CD4-positive, CD25-positive, alpha-beta regulatory T cell (primary cell): Measurements from ENCODE around the gene TCP1. TPM values are rescaled to one million over a fixed set of nuclear protein-coding genes. Genes with fewer than 3 reads are reported as not detected.
"Not testable (repeated sequence)": the region's sequence is repeated elsewhere in the genome, so short reads cannot be mapped to it uniquely, and the experiment has no call there.

ENCODE experiments used
- ATAC-seq, 2 donors: fragments of 150-1000 bp; cut with Tn5 transposase; one replicate each; pipeline ENCODE4 v1.10.0; 2021; ENCODE audit warnings: low read depth in 2 of 2, moderate number of reproducible peaks in 2 of 2, moderate library complexity in 1 of 2
- DNase-seq, 3 donors: peaks; one replicate each; pipeline versions ENCODE4 v3.0.0 to v3.0.0-alpha.2; 2012 to 2022; ENCODE audit warnings: mixed read lengths in 1 of 3
- H3K27ac ChIP-seq: one replicate; pipeline ENCODE4 v1.7.0; 2013; ENCODE audit warnings: mild to moderate bottlenecking, low read length; ENCODE audit not compliant: insufficient read depth, poor library complexity, severe bottlenecking
- H3K27me3 ChIP-seq: one replicate; pipeline ENCODE4 v1.7.0; 2013; ENCODE audit warnings: low read length; ENCODE audit not compliant: control insufficient read depth, insufficient read depth
- H3K36me3 ChIP-seq: one replicate; pipeline ENCODE4 v1.7.0; 2013; ENCODE audit warnings: mild to moderate bottlenecking, low read length, moderate library complexity; ENCODE audit not compliant: control insufficient read depth, insufficient read depth
- H3K4me1 ChIP-seq: 2 replicates; pipeline ENCODE4 v1.7.0; 2013; ENCODE audit warnings: mild to moderate bottlenecking, low read length; ENCODE audit not compliant: insufficient read depth, control insufficient read depth, poor library complexity, severe bottlenecking
- H3K4me3 ChIP-seq: one replicate; pipeline ENCODE4 v1.7.0; 2013; ENCODE audit warnings: low read depth, mild to moderate bottlenecking, low read length, moderate library complexity
- H3K9me3 ChIP-seq, 2 experiments: 1 replicate in 1 of 2; 2 replicates in 1 of 2; pipeline ENCODE4 v1.7.0; 2013; ENCODE audit warnings: low read length in 2 of 2, mild to moderate bottlenecking in 1 of 2, moderate library complexity in 1 of 2; ENCODE audit not compliant: control insufficient read depth in 2 of 2
- H3K27ac Mint-ChIP-seq, 3 donors: one replicate each; pipeline ENCODE4 v1.8.0; 2020 to 2022; ENCODE audit warnings: mild to moderate bottlenecking in 3 of 3, mixed read lengths in 3 of 3, moderate library complexity in 2 of 3
- H3K27me3 Mint-ChIP-seq: one replicate; pipeline ENCODE4 v1.8.0; 2022; ENCODE audit warnings: mild to moderate bottlenecking, mixed read lengths
- H3K36me3 Mint-ChIP-seq: one replicate; pipeline ENCODE4 v1.8.0; 2020; ENCODE audit warnings: mixed read lengths
- H3K4me1 Mint-ChIP-seq, 4 donors: one replicate each; pipeline ENCODE4 v1.8.0; 2020 to 2022; ENCODE audit warnings: mixed read lengths in 4 of 4, mild to moderate bottlenecking in 1 of 4
- H3K4me3 Mint-ChIP-seq, 4 donors: one replicate each; pipeline ENCODE4 v1.8.0; 2020 to 2022; ENCODE audit warnings: mild to moderate bottlenecking in 4 of 4, mixed read lengths in 4 of 4, moderate library complexity in 3 of 4
- H3K9me3 Mint-ChIP-seq, 7 donors: one replicate each; pipeline ENCODE4 v1.8.0; 2020 to 2022; ENCODE audit warnings: mixed read lengths in 7 of 7, mild to moderate bottlenecking in 3 of 7, moderate library complexity in 2 of 7
- polyA plus RNA-seq, 4 donors: library from polyadenylated mRNA; unstranded; fragments of 300-500 nt; fragmentation: Illumina TruSeq; gene quantifications; one replicate each; pipeline ENCODE4 v1.2.3, GENCODE V29; 2021
- total RNA-seq: library from RNA; stranded (reverse); gene quantifications from one replicate; pipeline ENCODE4 v1.2.3, GENCODE V29; 2022

Gene TCP1
- total and polyA plus RNA-seq, 5 donors from 2014 or later = 83.6 to 205 (median 108) TPM

GRCh38 chr6:159823953-159824352 lies 34.6 kb upstream of the TCP1 start:
- no peak overlapping the region for H3K27ac ChIP-seq
- no peaks in the 10 kb centered on the region for H3K9me3 ChIP-seq
- no peaks in the 10 kb centered on the region for H3K27me3 ChIP-seq
- ATAC-seq = no peak
- H3K4me3 ChIP-seq = no peak overlapping the region
- Mint-ChIP-seq H3K27ac (peak overlapping the region in 1 of 3 donors; percentile 64), H3K4me3 (no peak overlapping the region), H3K36me3 (peaks cover 7% of the 10 kb centered on the region), H3K9me3 (no peaks in the 10 kb centered on the region), H3K4me1 (peaks cover 0 to 17% (median 12%) of the 10 kb centered on the region in 4 donors), H3K27me3 (peaks cover 5% of the 10 kb centered on the region)
- peaks cover 12% of the 10 kb centered on the region for H3K4me1 ChIP-seq
- H3K36me3 ChIP-seq = no peaks in the 10 kb centered on the region
- no peak for DNase-seq

- Mint-ChIP-seq H3K4me1 (peaks cover 0 to 17% (median 12%) of the 10 kb centered on the region in 4 donors), H3K27me3 (peaks cover 5% of the 10 kb centered on the region), H3K4me3 (no peak overlapping the region), H3K9me3 (no peaks in the 10 kb centered on the region), H3K27ac (no peak overlapping the region), H3K36me3 (peaks cover 7% of the 10 kb centered on the region)
- H3K27me3 ChIP-seq = no peaks in the 10 kb centered on the region
- H3K27ac ChIP-seq = no peak overlapping the region
- no peaks in the 10 kb centered on the region for H3K9me3 ChIP-seq
- no peaks in the 10 kb centered on the region for H3K36me3 ChIP-seq
- ATAC-seq = no peak
- H3K4me3 ChIP-seq = no peak overlapping the region
- H3K4me1 ChIP-seq = peaks cover 12% of the 10 kb centered on the region
- DNase-seq = no peak
Measured at GRCh38 chr6:159821726-159822125, 32.3 kb upstream of the TCP1 start.

- no peak for ATAC-seq
- Histone ChIP-seq H3K9me3 (no peaks in the 10 kb centered on the region), H3K4me1 (peaks cover 12% of the 10 kb centered on the region), H3K4me3 (no peak overlapping the region), H3K27me3 (no peaks in the 10 kb centered on the region), H3K27ac (no peak overlapping the region), H3K36me3 (no peaks in the 10 kb centered on the region)
- peak overlapping the region in 1 of 4 donors; percentile 83 for H3K4me3 Mint-ChIP-seq
- no peaks in the 10 kb centered on the region for H3K9me3 Mint-ChIP-seq
- H3K4me1 Mint-ChIP-seq = peaks cover 0 to 17% (median 12%) of the 10 kb centered on the region in 4 donors
- no peak for DNase-seq
- peaks cover 7% of the 10 kb centered on the region for H3K36me3 Mint-ChIP-seq
- peak overlapping the region in 2 of 3 donors; percentile 90 to 93 for H3K27ac Mint-ChIP-seq
- H3K27me3 Mint-ChIP-seq = no peaks in the 10 kb centered on the region
Measured at GRCh38 chr6:159821122-159821521, 31.7 kb upstream of the TCP1 start.

GRCh38 chr6:159819932-159820640 lies 30.7 kb upstream of the TCP1 start:
- Histone ChIP-seq H3K4me3 (peak overlapping the region; percentile 70), H3K27ac (no peak overlapping the region), H3K9me3 (no peaks in the 10 kb centered on the region), H3K27me3 (no peaks in the 10 kb centered on the region), H3K4me1 (peaks cover 12% of the 10 kb centered on the region), H3K36me3 (no peaks in the 10 kb centered on the region)
- H3K9me3 Mint-ChIP-seq = no peaks in the 10 kb centered on the region
- peak overlapping the region; percentile 90 to 99 (median 93) for H3K27ac Mint-ChIP-seq
- DNase-seq (peak in 2 of 3 donors; percentile 33 to 62), ATAC-seq (peak; percentile 56 to 59)
- H3K4me3 Mint-ChIP-seq = peak overlapping the region; percentile 36 to 81 (median 74)
- peaks cover 0 to 17% (median 12%) of the 10 kb centered on the region in 4 donors for H3K4me1 Mint-ChIP-seq
- no peaks in the 10 kb centered on the region for H3K27me3 Mint-ChIP-seq
- peaks cover 7% of the 10 kb centered on the region for H3K36me3 Mint-ChIP-seq

- no peaks in the 10 kb centered on the region for H3K9me3 ChIP-seq
- no peak overlapping the region for H3K27ac ChIP-seq
- peak overlapping the region in 1 of 4 donors; percentile 81 for H3K4me3 Mint-ChIP-seq
Measured at GRCh38 chr6:159819098-159819497, 29.7 kb upstream of the TCP1 start.

GRCh38 chr6:159817951-159818739 lies 28.7 kb upstream of the TCP1 start:
- H3K36me3 ChIP-seq = no peaks in the 10 kb centered on the region
- H3K27ac Mint-ChIP-seq = no peak overlapping the region
- ATAC-seq (no peak), DNase-seq (no peak)
- H3K4me1 Mint-ChIP-seq = peaks cover 0 to 17% (median 12%) of the 10 kb centered on the region in 4 donors
- peak overlapping the region in 1 of 4 donors; percentile 48 for H3K4me3 Mint-ChIP-seq
- H3K4me1 ChIP-seq = peaks cover 12% of the 10 kb centered on the region
- no peak overlapping the region for H3K4me3 ChIP-seq
- H3K36me3 Mint-ChIP-seq = peaks cover 14% of the 10 kb centered on the region
- H3K27me3 Mint-ChIP-seq = no peaks in the 10 kb centered on the region
- no peaks in the 10 kb centered on the region for H3K9me3 ChIP-seq
- peaks cover 0 to under 1% (median 0%) of the 10 kb centered on the region in 7 donors for H3K9me3 Mint-ChIP-seq
- H3K27ac ChIP-seq = no peak overlapping the region
- no peaks in the 10 kb centered on the region for H3K27me3 ChIP-seq

More at GRCh38 chr6:159819098-159819497, 29.7 kb upstream of the TCP1 start:
- peaks cover 12% of the 10 kb centered on the region for H3K4me1 ChIP-seq
- H3K36me3 Mint-ChIP-seq = peaks cover 12% of the 10 kb centered on the region
- H3K36me3 ChIP-seq = no peaks in the 10 kb centered on the region
- H3K9me3 Mint-ChIP-seq = no peaks in the 10 kb centered on the region
- DNase-seq (no peak), ATAC-seq (no peak)
- H3K4me1 Mint-ChIP-seq = peaks cover 0 to 17% (median 12%) of the 10 kb centered on the region in 4 donors
- peak overlapping the region in 2 of 3 donors; percentile 90 to 93 for H3K27ac Mint-ChIP-seq
- no peak overlapping the region for H3K4me3 ChIP-seq
- H3K27me3 ChIP-seq = no peaks in the 10 kb centered on the region
- no peaks in the 10 kb centered on the region for H3K27me3 Mint-ChIP-seq

GRCh38 chr6:159816775-159817174 lies 27.4 kb upstream of the TCP1 start:
- H3K9me3 Mint-ChIP-seq, H3K27ac ChIP-seq, H3K4me3 Mint-ChIP-seq, DNase-seq, H3K27me3 Mint-ChIP-seq, H3K27me3 ChIP-seq, H3K36me3 ChIP-seq, ATAC-seq, H3K9me3 ChIP-seq, H3K4me3 ChIP-seq: not testable (repeated sequence)
- peak overlapping the region in 1 of 3 donors; percentile 11 for H3K27ac Mint-ChIP-seq
- peaks cover 14% of the 10 kb centered on the region for H3K36me3 Mint-ChIP-seq
- peaks cover 0 to 17% (median 12%) of the 10 kb centered on the region in 4 donors for H3K4me1 Mint-ChIP-seq
- H3K4me1 ChIP-seq = peaks cover 12% of the 10 kb centered on the region
